Neural cell (in vitro differentiated cells): ENCODE results near the gene FIBCD1. TPM values are rescaled to one million over a fixed set of nuclear protein-coding genes. Genes with fewer than 3 reads are reported as not detected.

Source experiments
- H2AFZ ChIP-seq: fragments of 200-600, 300-800 bp; sonication (generic), shearing (Covaris generic); 2 replicates; pipeline ENCODE4 v1.6.0; 2014; ENCODE audit warnings: low read depth, mild to moderate bottlenecking, antibody characterized with exemption, low read length, moderate library complexity
- H3F3A ChIP-seq: fragments of 200-600 bp; shearing (Covaris generic); 2 replicates; pipeline ENCODE4 v1.6.1; 2016; ENCODE audit warnings: mild to moderate bottlenecking, moderate library complexity, mixed read lengths, antibody characterized with exemption, low read length; ENCODE audit not compliant: insufficient read depth, poor library complexity, severe bottlenecking
- H3K27ac ChIP-seq: fragments of 200-600, 300-800 bp; sonication (generic), shearing (Covaris generic); 2 replicates; pipeline ENCODE4 v1.5.1; 2014; ENCODE audit warnings: mild to moderate bottlenecking, low read length, moderate library complexity
- H3K27me3 ChIP-seq: fragments of 300-800, 200-600 bp; sonication (generic), shearing (Covaris generic); 2 replicates; pipeline ENCODE4 v1.6.0; 2014; ENCODE audit warnings: mild to moderate bottlenecking, low read depth, low read length, moderate library complexity; ENCODE audit not compliant: insufficient read depth
- H3K36me3 ChIP-seq: fragments of 300-800, 200-600 bp; sonication (generic), shearing (Covaris generic); 2 replicates; pipeline ENCODE4 v1.5.1; 2014; ENCODE audit warnings: mild to moderate bottlenecking, antibody characterized with exemption, low read length, moderate library complexity; ENCODE audit not compliant: insufficient read depth
- H3K4me2 ChIP-seq: fragments of 300-800, 200-600 bp; sonication (generic), shearing (Covaris generic); 2 replicates; pipeline ENCODE4 v1.6.0; 2014; ENCODE audit warnings: mild to moderate bottlenecking, low read length
- H3K4me3 ChIP-seq: fragments of 300-800, 200-600 bp; sonication (generic), shearing (Covaris generic); 2 replicates; pipeline ENCODE4 v1.5.1; 2014; ENCODE audit warnings: mild to moderate bottlenecking, low read length, moderate library complexity
- H3K79me2 ChIP-seq: fragments of 200-600 bp; shearing (Covaris generic); replicated peaks from 2 replicates; pipeline ENCODE4 v1.6.0; 2014; ENCODE audit warnings: mild to moderate bottlenecking, low read length, moderate library complexity; ENCODE audit not compliant: insufficient read depth
- H3K9ac ChIP-seq: fragments of 300-800, 200-600 bp; sonication (generic), shearing (Covaris generic); 2 replicates; pipeline ENCODE4 v1.6.1; 2016; ENCODE audit warnings: mild to moderate bottlenecking, low read length, mixed read lengths
- H3K9me2 ChIP-seq: fragments of 200-600 bp; shearing (Covaris generic); 2 replicates; pipeline ENCODE4 v1.6.1; 2016; ENCODE audit warnings: mild to moderate bottlenecking, low read length, mixed read lengths; ENCODE audit not compliant: insufficient read depth
- H3K9me3 ChIP-seq: fragments of 200-600, 300-800 bp; sonication (generic), shearing (Covaris generic); 2 replicates; pipeline ENCODE4 v1.6.1; 2016; ENCODE audit warnings: mild to moderate bottlenecking, mixed run types, low read length, moderate library complexity, mixed read lengths
- H4K20me1 ChIP-seq: fragments of 200-600 bp; shearing (Covaris generic); 2 replicates; pipeline ENCODE4 v1.6.1; 2016; ENCODE audit warnings: mild to moderate bottlenecking, mixed run types; ENCODE audit not compliant: insufficient read depth
- CTCF ChIP-seq: fragments of 450-650 bp; IDR thresholded peaks from 2 replicates; pipeline ENCODE4 v1.5.1; 2014; ENCODE audit warnings: antibody characterized with exemption, mild to moderate bottlenecking, moderate library complexity; ENCODE audit not compliant: poor library complexity, severe bottlenecking
- EP300 ChIP-seq: fragments of 450-650 bp; conservative IDR thresholded peaks from 2 replicates; pipeline ENCODE4 v1.6.1; 2014; ENCODE audit warnings: antibody characterized with exemption, mild to moderate bottlenecking, moderate library complexity; ENCODE audit not compliant: poor library complexity, severe bottlenecking
- EZH2 ChIP-seq: fragments of 200-600, 300-800 bp; shearing (Covaris generic), sonication (generic); IDR thresholded peaks from 2 replicates; pipeline ENCODE4 v1.6.1; 2014; ENCODE audit warnings: antibody characterized with exemption, low read length, borderline replicate concordance, mild to moderate bottlenecking; ENCODE audit not compliant: insufficient read depth, poor library complexity, severe bottlenecking
- MXI1 ChIP-seq: fragments of 450-650 bp; conservative IDR thresholded peaks from 2 replicates; pipeline ENCODE4 v1.6.1; 2014; ENCODE audit warnings: antibody characterized with exemption, mild to moderate bottlenecking; ENCODE audit not compliant: poor library complexity, severe bottlenecking
- POLR2AphosphoS5 ChIP-seq: IDR thresholded peaks from 2 replicates; pipeline ENCODE4 v1.6.1; 2012
- RAD21 ChIP-seq: fragments of 450-650 bp; conservative IDR thresholded peaks from 2 replicates; pipeline ENCODE4 v1.6.1; 2014; ENCODE audit warnings: antibody characterized with exemption, mild to moderate bottlenecking, moderate library complexity
- REST ChIP-seq: IDR thresholded peaks from 2 replicates; pipeline ENCODE4 v1.6.1; 2012; ENCODE audit warnings: borderline replicate concordance
- SMC3 ChIP-seq: fragments of 450-650 bp; conservative IDR thresholded peaks from 2 replicates; pipeline ENCODE4 v1.6.1; 2014; ENCODE audit warnings: antibody characterized with exemption, mild to moderate bottlenecking, moderate library complexity; ENCODE audit not compliant: poor library complexity
- TAF1 ChIP-seq: IDR thresholded peaks from 2 replicates; pipeline ENCODE4 v1.6.1; 2012; ENCODE audit warnings: low read depth
- polyA plus RNA-seq: library from polyadenylated mRNA; depleted of rRNA; stranded (reverse); fragments of >200 nt; gene quantifications from 2 replicates; pipeline ENCODE4 v1.2.3, GENCODE V29; 2014

The FIBCD1 gene
- polyA plus RNA-seq, 1 donor from 2014 or later: 2.7 TPM

GRCh38 chr9:130906735-130907416 lies 32.2 kb downstream of the FIBCD1 start:
- no peak for TF ChIP-seq REST
- TF ChIP-seq EZH2: no peak
- TF ChIP-seq RAD21: no peak
- no peak for TF ChIP-seq EP300
- no peak for TF ChIP-seq POLR2AphosphoS5
- TF ChIP-seq MXI1: no peak
- no peak for TF ChIP-seq TAF1
- TF ChIP-seq CTCF: no peak
- no peak for TF ChIP-seq SMC3
- H3F3A ChIP-seq: no peaks in the 10 kb centered on the region
- H3K9me2 ChIP-seq: no peaks in the 10 kb centered on the region
- H3K4me2 ChIP-seq: no peak overlapping the region
- no peaks in the 10 kb centered on the region for H3K9me3 ChIP-seq
- H3K27ac ChIP-seq: no peak overlapping the region
- no peaks in the 10 kb centered on the region for H3K27me3 ChIP-seq
- H2AFZ ChIP-seq: no peak overlapping the region
- no peaks in the 10 kb centered on the region for H3K36me3 ChIP-seq
- no peaks in the 10 kb centered on the region for H4K20me1 ChIP-seq
- no peak overlapping the region for H3K4me3 ChIP-seq
- H3K79me2 ChIP-seq: no peaks in the 10 kb centered on the region
- H3K9ac ChIP-seq: no peak overlapping the region

DNA sequence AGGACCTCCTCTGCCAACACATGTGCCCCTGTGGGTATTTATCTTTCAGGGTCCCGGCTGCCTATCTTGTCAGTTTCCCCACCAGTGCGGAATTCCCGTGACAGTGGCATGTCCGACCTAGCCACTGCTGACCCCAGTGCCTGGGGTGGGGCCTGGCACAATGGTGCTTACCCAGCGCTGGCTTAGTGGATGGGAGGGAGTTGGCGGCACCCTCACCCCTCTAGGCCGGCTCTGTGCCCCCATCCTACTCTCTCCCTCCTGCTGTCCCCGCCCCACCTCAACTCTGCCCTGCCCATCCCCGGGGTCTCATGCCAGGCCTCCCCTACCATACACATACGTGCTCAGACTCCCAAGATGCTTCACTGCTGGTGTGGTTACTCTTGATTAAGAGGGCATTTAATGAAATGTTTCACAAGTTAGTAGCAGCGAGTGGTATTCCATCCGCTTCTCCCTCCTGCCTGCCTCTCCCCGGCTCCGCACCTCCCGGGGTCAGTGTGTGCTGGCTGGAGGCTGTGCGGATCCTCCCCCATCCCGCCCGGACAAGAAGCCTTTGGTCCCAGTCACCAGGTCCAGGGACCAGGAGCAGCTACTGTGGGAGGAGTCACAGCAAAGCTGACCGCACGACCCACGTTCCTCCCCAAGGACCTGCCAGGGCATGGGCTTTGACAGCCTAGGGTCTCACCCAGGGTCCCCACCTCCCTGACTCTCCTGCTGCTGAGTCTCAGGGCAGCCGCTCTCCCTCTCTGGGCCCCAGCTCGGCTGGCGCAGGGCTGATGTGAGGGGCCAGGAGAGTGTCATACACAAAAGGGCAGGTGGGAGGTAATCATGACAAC lies 32.9 kb downstream of the FIBCD1 start:
- Histone ChIP-seq H3K9me2 (no peaks in the 10 kb centered on the region), H4K20me1 (no peaks in the 10 kb centered on the region), H3K4me2 (no peak overlapping the region), H3K27ac (no peak overlapping the region), H3K79me2 (no peaks in the 10 kb centered on the region), H3F3A (no peaks in the 10 kb centered on the region), H3K4me3 (no peak overlapping the region), H3K9ac (no peak overlapping the region), H3K9me3 (no peaks in the 10 kb centered on the region), H3K36me3 (no peaks in the 10 kb centered on the region), H2AFZ (no peak overlapping the region), H3K27me3 (no peaks in the 10 kb centered on the region)
- TF ChIP-seq CTCF (no peak), SMC3 (no peak), RAD21 (no peak), POLR2AphosphoS5 (no peak)
